ENCODE data around the gene CACNA1G. TPM values are rescaled to one million over a fixed set of nuclear protein-coding genes. Genes with fewer than 3 reads are reported as not detected.

The CACNA1G gene
- total and polyA plus RNA-seq, 2 experiments from 2014 or later, result 0.06 to 0.97 TPM

- Histone ChIP-seq H3K27me3 (replicated peaks; ENCODE audit: insufficient read depth) (peaks cover 10% of the 10 kb centered on the region; the same call in 1 of the 2 replicates), H3K4me1 (ENCODE audit: insufficient read depth) (peaks cover 8% of the 10 kb centered on the region), H3F3A (ENCODE audit: insufficient read depth) (no peaks in the 10 kb centered on the region), H3K36me3 (ENCODE audit: low read depth) (no peaks in the 10 kb centered on the region), H3K79me2 (ENCODE audit: insufficient read depth) (no peaks in the 10 kb centered on the region), H3K9me3 (ENCODE audit: low read depth) (no peaks in the 10 kb centered on the region), H3K4me3 (no peak overlapping the region), H3K27ac (no peak overlapping the region), H4K20me1 (ENCODE audit: insufficient read depth) (no peaks in the 10 kb centered on the region), H2AFZ (no peak overlapping the region), H3K9me2 (ENCODE audit: insufficient read depth) (no peaks in the 10 kb centered on the region), H3K9ac (no peak overlapping the region), H3K4me2 (ENCODE audit: unreplicated experiment) (no peak overlapping the region)
- TF ChIP-seq EZH2 (IDR thresholded peaks at IDR 0.05; ENCODE audit: insufficient read depth, poor library complexity, severe bottlenecking), result no peak
- TF ChIP-seq EZH2phosphoT487 (IDR thresholded peaks at IDR 0.05; ENCODE audit: insufficient read depth, low read depth), result no peak
- no peak for DNase-seq
- in situ Hi-C loops (cut with MboI), result no loop called here
- 92 to 96% methylated on average over 45 of the region's 45 CpGs for WGBS, 2 experiments (ENCODE audit: low coverage in 1 of 2, low lambda C conversion rate in 2 of 2, missing lambda C conversion rate in 2 of 2)
Measured at GRCh38 chr17:50536683-50537646, 23.6 kb upstream of the CACNA1G start.

- DNase-seq, result no peak
- Histone ChIP-seq H3K36me3 (ENCODE audit: low read depth) (no peaks in the 10 kb centered on the region), H3K9ac (no peak overlapping the region), H3K27me3 (replicated peaks; ENCODE audit: insufficient read depth) (peaks cover 3% of the 10 kb centered on the region; the same call in 1 of the 2 replicates), H3K4me3 (no peak overlapping the region), H3K9me3 (ENCODE audit: low read depth) (no peaks in the 10 kb centered on the region), H2AFZ (no peak overlapping the region), H3F3A (ENCODE audit: insufficient read depth) (no peaks in the 10 kb centered on the region), H3K4me2 (ENCODE audit: unreplicated experiment) (no peak overlapping the region), H3K27ac (no peak overlapping the region), H4K20me1 (ENCODE audit: insufficient read depth) (no peaks in the 10 kb centered on the region), H3K9me2 (ENCODE audit: insufficient read depth) (no peaks in the 10 kb centered on the region), H3K4me1 (ENCODE audit: insufficient read depth) (peaks cover 15% of the 10 kb centered on the region), H3K79me2 (ENCODE audit: insufficient read depth) (no peaks in the 10 kb centered on the region)
- TF ChIP-seq EZH2phosphoT487 (IDR thresholded peaks at IDR 0.05; ENCODE audit: insufficient read depth, low read depth), result no peak
- no peak for TF ChIP-seq EZH2 (IDR thresholded peaks at IDR 0.05; ENCODE audit: insufficient read depth, poor library complexity, severe bottlenecking)
- in situ Hi-C loops (cut with MboI), result no loop called here
- whole genome bisulfite sequencing, 2 experiments (ENCODE audit: low coverage in 1 of 2, low lambda C conversion rate in 2 of 2, missing lambda C conversion rate in 2 of 2), result 84% methylated on average over 20 of the region's 20 CpGs
Measured at GRCh38 chr17:50537721-50538548, 22.6 kb upstream of the CACNA1G start.

GRCh38 chr17:50538549-50539410 lies 21.7 kb upstream of the CACNA1G start:
- H3K4me2 ChIP-seq (ENCODE audit: unreplicated experiment), result no peak overlapping the region
- TF ChIP-seq EZH2 (IDR thresholded peaks at IDR 0.05; ENCODE audit: insufficient read depth, poor library complexity, severe bottlenecking) (no peak), EZH2phosphoT487 (IDR thresholded peaks at IDR 0.05; ENCODE audit: insufficient read depth, low read depth) (no peak)
- H3K27me3 ChIP-seq (replicated peaks; ENCODE audit: insufficient read depth), result no peaks in the 10 kb centered on the region; the same call in 1 of the 2 replicates
- no peak overlapping the region for H3K27ac ChIP-seq
- no peaks in the 10 kb centered on the region for H3K9me2 ChIP-seq (ENCODE audit: insufficient read depth)
- no peaks in the 10 kb centered on the region for H3K36me3 ChIP-seq (ENCODE audit: low read depth)
- no peak for DNase-seq
- no peak overlapping the region for H3K4me3 ChIP-seq
- WGBS, 2 experiments (ENCODE audit: low coverage in 1 of 2, low lambda C conversion rate in 2 of 2, missing lambda C conversion rate in 2 of 2), result 77 to 80% methylated on average over 20 of the region's 20 CpGs
- H2AFZ ChIP-seq, result no peak overlapping the region
- no peaks in the 10 kb centered on the region for H3F3A ChIP-seq (ENCODE audit: insufficient read depth)
- no peaks in the 10 kb centered on the region for H3K79me2 ChIP-seq (ENCODE audit: insufficient read depth)
- H3K9me3 ChIP-seq (ENCODE audit: low read depth), result no peaks in the 10 kb centered on the region
- no peak overlapping the region for H3K9ac ChIP-seq
- in situ Hi-C loops (cut with MboI), result no loop called here
- peaks cover 13% of the 10 kb centered on the region for H3K4me1 ChIP-seq (ENCODE audit: insufficient read depth)
- no peaks in the 10 kb centered on the region for H4K20me1 ChIP-seq (ENCODE audit: insufficient read depth)
